ENCODE results near the gene CORO7.

Gene CORO7

DNA sequence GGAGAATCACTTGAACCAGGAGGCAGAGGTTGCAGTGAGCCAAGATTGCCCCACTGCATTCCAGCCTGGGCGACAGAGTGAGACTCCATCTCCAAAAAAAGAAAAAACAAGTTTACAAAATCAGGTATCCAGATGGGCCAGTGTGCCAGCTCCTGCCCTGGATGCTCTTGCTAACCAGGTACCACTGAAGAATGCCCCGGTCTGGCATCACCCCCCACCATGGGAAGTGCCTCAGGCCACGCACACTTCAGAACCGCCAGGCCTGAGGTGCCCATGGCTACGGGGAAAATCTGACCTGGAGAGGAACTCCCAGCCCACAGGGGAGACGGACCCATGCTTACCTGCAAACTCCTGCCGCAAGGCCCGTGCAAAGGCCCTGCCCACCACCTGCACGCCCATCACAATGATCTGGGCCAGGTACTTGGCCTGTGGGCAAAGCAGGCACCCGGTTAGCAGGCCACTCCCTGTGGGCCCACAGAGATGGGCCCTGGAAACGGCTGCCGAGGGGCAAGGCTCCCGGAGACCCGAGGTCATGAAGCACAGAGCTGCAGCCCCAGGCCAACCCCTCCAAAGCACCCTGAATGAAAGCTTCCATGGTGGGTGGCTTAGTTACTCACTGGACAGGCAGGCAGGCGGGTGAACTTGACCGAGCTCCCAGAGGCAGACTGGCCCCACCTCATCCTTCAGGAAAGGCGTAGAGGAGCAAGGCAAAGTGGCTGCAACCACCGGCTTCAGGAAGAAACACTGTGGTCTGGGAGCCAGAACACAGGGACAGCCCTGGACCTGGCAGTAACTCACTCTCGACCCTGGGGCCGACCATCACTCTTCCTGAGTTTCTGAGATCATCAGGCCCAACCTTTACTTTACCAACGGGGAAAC lies 73.3 kb downstream of the CORO7 start:
- H4K20me1 ChIP-seq (ENCODE audit: insufficient read depth, low read length) = peaks cover 24% of the 10 kb centered on the region
- no peaks in the 10 kb centered on the region for H3K9me3 ChIP-seq (ENCODE audit: insufficient read depth, low read length)
- no peak overlapping the region for H3K27ac ChIP-seq (ENCODE audit: low read length)
- TF ChIP-seq EZH2phosphoT487 (IDR thresholded peaks at IDR 0.05; ENCODE audit: low read depth) = no peak
- TF ChIP-seq, protein P1, sequence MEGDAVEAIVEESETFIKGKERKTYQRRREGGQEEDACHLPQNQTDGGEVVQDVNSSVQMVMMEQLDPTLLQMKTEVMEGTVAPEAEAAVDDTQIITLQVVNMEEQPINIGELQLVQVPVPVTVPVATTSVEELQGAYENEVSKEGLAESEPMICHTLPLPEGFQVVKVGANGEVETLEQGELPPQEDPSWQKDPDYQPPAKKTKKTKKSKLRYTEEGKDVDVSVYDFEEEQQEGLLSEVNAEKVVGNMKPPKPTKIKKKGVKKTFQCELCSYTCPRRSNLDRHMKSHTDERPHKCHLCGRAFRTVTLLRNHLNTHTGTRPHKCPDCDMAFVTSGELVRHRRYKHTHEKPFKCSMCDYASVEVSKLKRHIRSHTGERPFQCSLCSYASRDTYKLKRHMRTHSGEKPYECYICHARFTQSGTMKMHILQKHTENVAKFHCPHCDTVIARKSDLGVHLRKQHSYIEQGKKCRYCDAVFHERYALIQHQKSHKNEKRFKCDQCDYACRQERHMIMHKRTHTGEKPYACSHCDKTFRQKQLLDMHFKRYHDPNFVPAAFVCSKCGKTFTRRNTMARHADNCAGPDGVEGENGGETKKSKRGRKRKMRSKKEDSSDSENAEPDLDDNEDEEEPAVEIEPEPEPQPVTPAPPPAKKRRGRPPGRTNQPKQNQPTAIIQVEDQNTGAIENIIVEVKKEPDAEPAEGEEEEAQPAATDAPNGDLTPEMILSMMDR (IDR thresholded peaks at IDR 0.05; ENCODE audit: low read depth, low read length) = no peak
- H2AFZ ChIP-seq (ENCODE audit: low read depth, low read length) = no peak overlapping the region
- no peak overlapping the region for H3K9ac ChIP-seq (ENCODE audit: low read length)
- H3K4me3 ChIP-seq (ENCODE audit: low read length) = no peak overlapping the region
- no peaks in the 10 kb centered on the region for H3K4me1 ChIP-seq (ENCODE audit: low read length)
- H3K36me3 ChIP-seq (replicated peaks; ENCODE audit: low read depth, low read length) = peaks cover 8% of the 10 kb centered on the region
- H3K79me2 ChIP-seq (ENCODE audit: low read length) = peaks cover 55% of the 10 kb centered on the region
- H3K27me3 ChIP-seq (ENCODE audit: low read depth, low read length) = no peaks in the 10 kb centered on the region
- no peak overlapping the region for H3K4me2 ChIP-seq (ENCODE audit: low read length)

- TF ChIP-seq EZH2phosphoT487 (IDR thresholded peaks at IDR 0.05; ENCODE audit: low read depth) = no peak
- TF ChIP-seq, protein P1 (IDR thresholded peaks at IDR 0.05; ENCODE audit: low read depth, low read length) = no peak
- H3K36me3 ChIP-seq (replicated peaks; ENCODE audit: low read depth, low read length) = peaks cover 8% of the 10 kb centered on the region
- H3K9me3 ChIP-seq (ENCODE audit: insufficient read depth, low read length) = no peaks in the 10 kb centered on the region
- no peaks in the 10 kb centered on the region for H3K4me1 ChIP-seq (ENCODE audit: low read length)
- no peak overlapping the region for H2AFZ ChIP-seq (ENCODE audit: low read depth, low read length)
- peaks cover 12% of the 10 kb centered on the region for H4K20me1 ChIP-seq (ENCODE audit: insufficient read depth, low read length)
- no peak overlapping the region for H3K4me3 ChIP-seq (ENCODE audit: low read length)
- peaks cover 36% of the 10 kb centered on the region for H3K79me2 ChIP-seq (ENCODE audit: low read length)
- H3K27me3 ChIP-seq (ENCODE audit: low read depth, low read length) = no peaks in the 10 kb centered on the region
- H3K9ac ChIP-seq (ENCODE audit: low read length) = no peak overlapping the region
- no peak overlapping the region for H3K27ac ChIP-seq (ENCODE audit: low read length)
- no peak overlapping the region for H3K4me2 ChIP-seq (ENCODE audit: low read length)
Observed at GRCh38 chr16:4341250-4341649, 75.1 kb downstream of the CORO7 start.

DNA sequence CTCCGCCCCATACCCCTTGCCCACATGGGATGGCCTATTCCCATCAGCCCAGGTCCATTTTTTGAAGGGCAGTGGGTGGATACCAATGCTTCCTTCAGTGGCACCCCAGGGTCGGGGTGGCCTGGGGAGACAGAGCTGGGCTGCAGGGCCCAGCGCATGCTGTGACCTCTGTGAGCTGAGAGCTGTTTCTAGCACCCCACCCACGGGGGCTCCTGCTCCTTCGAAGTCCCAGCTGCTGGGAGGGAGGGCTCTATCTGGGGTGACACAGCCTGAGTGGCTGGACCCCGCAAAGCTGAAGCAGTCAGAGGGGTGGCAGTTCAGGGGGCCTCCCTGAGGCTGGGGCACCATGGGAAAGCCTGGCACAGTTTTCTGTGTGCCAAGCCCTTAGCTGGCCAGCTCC lies 76.0 kb downstream of the CORO7 start:
- Histone ChIP-seq H3K79me2 (ENCODE audit: low read length) (peaks cover 28% of the 10 kb centered on the region), H3K4me3 (ENCODE audit: low read length) (no peak overlapping the region), H2AFZ (ENCODE audit: low read depth, low read length) (no peak overlapping the region), H3K4me1 (ENCODE audit: low read length) (no peaks in the 10 kb centered on the region), H3K36me3 (replicated peaks; ENCODE audit: low read depth, low read length) (peaks cover 8% of the 10 kb centered on the region), H3K9me3 (ENCODE audit: insufficient read depth, low read length) (no peaks in the 10 kb centered on the region), H4K20me1 (ENCODE audit: insufficient read depth, low read length) (peaks cover 4% of the 10 kb centered on the region), H3K27ac (ENCODE audit: low read length) (no peak overlapping the region), H3K27me3 (ENCODE audit: low read depth, low read length) (no peaks in the 10 kb centered on the region), H3K4me2 (ENCODE audit: low read length) (no peak overlapping the region), H3K9ac (ENCODE audit: low read length) (no peak overlapping the region)
- TF ChIP-seq, protein P1 (IDR thresholded peaks at IDR 0.05; ENCODE audit: low read depth, low read length) = no peak
- no peak for TF ChIP-seq EZH2phosphoT487 (IDR thresholded peaks at IDR 0.05; ENCODE audit: low read depth)

GRCh38 chr16:4339909-4340308 lies 76.5 kb downstream of the CORO7 start:
- Histone ChIP-seq H3K9ac (ENCODE audit: low read length) (no peak overlapping the region), H3K27me3 (ENCODE audit: low read depth, low read length) (no peaks in the 10 kb centered on the region), H3K4me2 (ENCODE audit: low read length) (no peak overlapping the region), H3K4me3 (ENCODE audit: low read length) (no peak overlapping the region), H3K27ac (ENCODE audit: low read length) (no peak overlapping the region), H4K20me1 (ENCODE audit: insufficient read depth, low read length) (no peaks in the 10 kb centered on the region; the same call in 1 of the 2 replicates), H3K4me1 (ENCODE audit: low read length) (no peaks in the 10 kb centered on the region), H3K79me2 (ENCODE audit: low read length) (peaks cover 23% of the 10 kb centered on the region), H3K36me3 (replicated peaks; ENCODE audit: low read depth, low read length) (peaks cover 8% of the 10 kb centered on the region), H3K9me3 (ENCODE audit: insufficient read depth, low read length) (no peaks in the 10 kb centered on the region), H2AFZ (ENCODE audit: low read depth, low read length) (no peak overlapping the region)
- TF ChIP-seq, protein P1 (IDR thresholded peaks at IDR 0.05; ENCODE audit: low read depth, low read length) = no peak
- no peak for TF ChIP-seq EZH2phosphoT487 (IDR thresholded peaks at IDR 0.05; ENCODE audit: low read depth)

Measured in OCI-LY3 (cell line).